Hematopoietic multipotent progenitor cell treated with erythropoietin and hydrocortisone succinate and interleukin-3 and kit ligand, for 15 days (in vitro differentiated cells): ENCODE measurements around the gene SCML1.

ENCODE experiments used
- DNase-seq: peaks from one replicate; pipeline ENCODE4 v3.0.0-alpha.2; 2015; ENCODE audit warnings: low spot score

The SCML1 gene

GRCh38 chrX:17736856-17737709, at the start of gene SCML1:
SCML1 (plus strand) TSS chrX:17737493; CDS start chrX:17744187, 6,694 bp downstream.
- DNase-seq = peak; percentile 83

- DNase-seq = no peak
Observed at GRCh38 chrX:17687648-17688047, 49.6 kb upstream of the SCML1 start.

- peak; percentile 5 for DNase-seq
Observed at GRCh38 chrX:17689971-17690409, 47.3 kb upstream of the SCML1 start.

GRCh38 chrX:17692709-17693346, 44.5 kb upstream of the SCML1 start:
- DNase-seq = no peak

- DNase-seq = no peak
Observed at GRCh38 chrX:17697191-17697590, 40.1 kb upstream of the SCML1 start.

- DNase-seq = no peak
Observed at GRCh38 chrX:17700976-17701375, 36.3 kb upstream of the SCML1 start.

- no peak for DNase-seq
Observed at GRCh38 chrX:17703201-17703600, 34.1 kb upstream of the SCML1 start.

GRCh38 chrX:17705211-17705610, 32.1 kb upstream of the SCML1 start:
- no peak for DNase-seq

- DNase-seq = no peak
Observed at GRCh38 chrX:17706676-17707075, 30.6 kb upstream of the SCML1 start.

- no peak for DNase-seq
Observed at GRCh38 chrX:17707731-17708130, 29.6 kb upstream of the SCML1 start.

- no peak for DNase-seq
Observed at GRCh38 chrX:17710871-17711301, 26.4 kb upstream of the SCML1 start.

- no peak for DNase-seq
Observed at GRCh38 chrX:17713288-17713687, 24.0 kb upstream of the SCML1 start.

- no peak for DNase-seq
Observed at GRCh38 chrX:17718649-17719165, 18.6 kb upstream of the SCML1 start.

- DNase-seq = no peak
Observed at GRCh38 chrX:17719711-17720110, 17.6 kb upstream of the SCML1 start.

GRCh38 chrX:17721715-17722114, 15.6 kb upstream of the SCML1 start:
- no peak for DNase-seq

- DNase-seq = no peak
Observed at GRCh38 chrX:17725181-17725580, 12.1 kb upstream of the SCML1 start.

GRCh38 chrX:17732138-17732783, 5.0 kb upstream of the SCML1 start:
- DNase-seq = no peak

- DNase-seq = no peak
Observed at GRCh38 chrX:17735406-17735805, 1.9 kb upstream of the SCML1 start.

GRCh38 chrX:17736478-17736855, 826 bp upstream of the SCML1 start:
- no peak for DNase-seq

- DNase-seq = no peak
Observed at GRCh38 chrX:17737710-17737985, 355 bp downstream of the SCML1 start.

- no peak for DNase-seq
Observed at GRCh38 chrX:17737986-17738713, 857 bp downstream of the SCML1 start.
